ENCODE results near the gene RUNDC3A.

GRCh38 chr17:44346064-44346844 lies 37.9 kb downstream of the RUNDC3A start:
- TF ChIP-seq ZNF280C (tag by site-specific recombination; IDR thresholded peaks at IDR 0.05) (no peak), CTCF (tag by site-specific recombination; IDR thresholded peaks at IDR 0.05) (no peak), KLF7 (tag by site-specific recombination; IDR thresholded peaks at IDR 0.05; ENCODE audit: borderline replicate concordance) (no peak)
